ENCODE data around the gene FOXA2.
A peak's percentile ranks its signal among the peaks of the same experiment; 100 is the strongest.
"Not testable (repeated sequence)": the region's sequence is repeated elsewhere in the genome, so short reads cannot be mapped to it uniquely, and the experiment has no call there.

Gene FOXA2

GRCh38 chr20:22615425-22615824 is 31.1 kb upstream of the FOXA2 start:
- no peak overlapping the region for H3K27ac ChIP-seq (ENCODE audit: low read depth, low read length)
- H3K9me3 ChIP-seq (ENCODE audit: control insufficient read depth in 1 of 2, low read length in 2 of 2), result no peaks in the 10 kb centered on the region
- H3K4me3 ChIP-seq (ENCODE audit: low read depth in 1 of 2, low read length in 2 of 2), result no peak overlapping the region
- peaks cover 0 to 3% of the 10 kb centered on the region in 2 donors for H3K27me3 ChIP-seq (ENCODE audit: control insufficient read depth in 1 of 2, insufficient read depth in 2 of 2, low read length in 2 of 2)
- no peak overlapping the region for H3K9ac ChIP-seq (ENCODE audit: low read depth in 1 of 2, low read length in 2 of 2)
- H3K36me3 ChIP-seq (ENCODE audit: control insufficient read depth in 1 of 2, insufficient read depth in 2 of 2, low read length in 2 of 2), result no peaks in the 10 kb centered on the region
- H3K4me1 ChIP-seq (ENCODE audit: control insufficient read depth in 1 of 2, insufficient read depth in 2 of 2, low read length in 2 of 2), result no peaks in the 10 kb centered on the region

- H3K4me3 ChIP-seq (ENCODE audit: low read depth in 1 of 2, low read length in 2 of 2), result no peak overlapping the region
- H3K9me3 ChIP-seq (ENCODE audit: control insufficient read depth in 1 of 2, low read length in 2 of 2), result no peaks in the 10 kb centered on the region
- H3K27ac ChIP-seq (ENCODE audit: low read depth, low read length), result no peak overlapping the region
- peaks cover 3% of the 10 kb centered on the region in 2 donors for H3K27me3 ChIP-seq (ENCODE audit: control insufficient read depth in 1 of 2, insufficient read depth in 2 of 2, low read length in 2 of 2)
- no peaks in the 10 kb centered on the region for H3K36me3 ChIP-seq (ENCODE audit: control insufficient read depth in 1 of 2, insufficient read depth in 2 of 2, low read length in 2 of 2)
- H3K4me1 ChIP-seq (ENCODE audit: control insufficient read depth in 1 of 2, insufficient read depth in 2 of 2, low read length in 2 of 2), result no peaks in the 10 kb centered on the region
- no peak overlapping the region for H3K9ac ChIP-seq (ENCODE audit: low read depth in 1 of 2, low read length in 2 of 2)
Observed at GRCh38 chr20:22611636-22612035, 27.3 kb upstream of the FOXA2 start.

GRCh38 chr20:22607695-22608094 is 23.3 kb upstream of the FOXA2 start:
- Histone ChIP-seq H3K9me3 (ENCODE audit: control insufficient read depth in 1 of 2, low read length in 2 of 2) (no peaks in the 10 kb centered on the region), H3K36me3 (ENCODE audit: control insufficient read depth in 1 of 2, insufficient read depth in 2 of 2, low read length in 2 of 2) (no peaks in the 10 kb centered on the region), H3K27ac (ENCODE audit: low read depth, low read length) (no peak overlapping the region), H3K4me1 (ENCODE audit: control insufficient read depth in 1 of 2, insufficient read depth in 2 of 2, low read length in 2 of 2) (no peaks in the 10 kb centered on the region), H3K27me3 (ENCODE audit: control insufficient read depth in 1 of 2, insufficient read depth in 2 of 2, low read length in 2 of 2) (peaks cover 0 to 3% of the 10 kb centered on the region in 2 donors), H3K9ac (ENCODE audit: low read depth in 1 of 2, low read length in 2 of 2) (no peak overlapping the region), H3K4me3 (ENCODE audit: low read depth in 1 of 2, low read length in 2 of 2) (no peak overlapping the region)

- Histone ChIP-seq H3K4me3 (ENCODE audit: low read depth in 1 of 2, low read length in 2 of 2) (no peak overlapping the region), H3K9me3 (ENCODE audit: control insufficient read depth in 1 of 2, low read length in 2 of 2) (no peaks in the 10 kb centered on the region), H3K27ac (ENCODE audit: low read depth, low read length) (no peak overlapping the region), H3K9ac (ENCODE audit: low read depth in 1 of 2, low read length in 2 of 2) (no peak overlapping the region), H3K36me3 (ENCODE audit: control insufficient read depth in 1 of 2, insufficient read depth in 2 of 2, low read length in 2 of 2) (no peaks in the 10 kb centered on the region), H3K4me1 (ENCODE audit: control insufficient read depth in 1 of 2, insufficient read depth in 2 of 2, low read length in 2 of 2) (no peaks in the 10 kb centered on the region), H3K27me3 (ENCODE audit: control insufficient read depth in 1 of 2, insufficient read depth in 2 of 2, low read length in 2 of 2) (peaks cover 0 to 3% of the 10 kb centered on the region in 2 donors)
Observed at GRCh38 chr20:22604815-22605214, 20.4 kb upstream of the FOXA2 start.

- peaks cover 0 to 2% of the 10 kb centered on the region in 2 donors for H3K27me3 ChIP-seq (ENCODE audit: control insufficient read depth in 1 of 2, insufficient read depth in 2 of 2, low read length in 2 of 2)
- no peak overlapping the region for H3K9ac ChIP-seq (ENCODE audit: low read depth in 1 of 2, low read length in 2 of 2)
- H3K9me3 ChIP-seq (ENCODE audit: control insufficient read depth in 1 of 2, low read length in 2 of 2), result no peaks in the 10 kb centered on the region
- no peak overlapping the region for H3K27ac ChIP-seq (ENCODE audit: low read depth, low read length)
- H3K4me1 ChIP-seq (ENCODE audit: control insufficient read depth in 1 of 2, insufficient read depth in 2 of 2, low read length in 2 of 2), result no peaks in the 10 kb centered on the region
- H3K4me3 ChIP-seq (ENCODE audit: low read depth in 1 of 2, low read length in 2 of 2), result no peak overlapping the region
- H3K36me3 ChIP-seq (ENCODE audit: control insufficient read depth in 1 of 2, insufficient read depth in 2 of 2, low read length in 2 of 2), result no peaks in the 10 kb centered on the region
Observed at GRCh38 chr20:22601361-22602141, 17.2 kb upstream of the FOXA2 start.

- not testable (repeated sequence) for H3K27me3 ChIP-seq (ENCODE audit: control insufficient read depth in 1 of 2, insufficient read depth in 2 of 2, low read length in 2 of 2); H3K27ac ChIP-seq (ENCODE audit: low read depth, low read length); H3K36me3 ChIP-seq (ENCODE audit: control insufficient read depth in 1 of 2, insufficient read depth in 2 of 2, low read length in 2 of 2); H3K4me1 ChIP-seq (ENCODE audit: control insufficient read depth in 1 of 2, insufficient read depth in 2 of 2, low read length in 2 of 2); H3K9ac ChIP-seq (ENCODE audit: low read depth in 1 of 2, low read length in 2 of 2); H3K4me3 ChIP-seq (ENCODE audit: low read depth in 1 of 2, low read length in 2 of 2); H3K9me3 ChIP-seq (ENCODE audit: control insufficient read depth in 1 of 2, low read length in 2 of 2)
Observed at GRCh38 chr20:22599258-22599657, 14.9 kb upstream of the FOXA2 start.

GRCh38 chr20:22597303-22597702 is 12.9 kb upstream of the FOXA2 start:
- H3K27me3 ChIP-seq (ENCODE audit: control insufficient read depth in 1 of 2, insufficient read depth in 2 of 2, low read length in 2 of 2), result peaks cover 2 to 8% of the 10 kb centered on the region in 2 donors
- no peaks in the 10 kb centered on the region for H3K4me1 ChIP-seq (ENCODE audit: control insufficient read depth in 1 of 2, insufficient read depth in 2 of 2, low read length in 2 of 2)
- H3K9ac ChIP-seq (ENCODE audit: low read depth in 1 of 2, low read length in 2 of 2), result no peak overlapping the region
- H3K4me3 ChIP-seq (ENCODE audit: low read depth in 1 of 2, low read length in 2 of 2), result no peak overlapping the region
- H3K36me3 ChIP-seq (ENCODE audit: control insufficient read depth in 1 of 2, insufficient read depth in 2 of 2, low read length in 2 of 2), result no peaks in the 10 kb centered on the region
- H3K9me3 ChIP-seq (ENCODE audit: control insufficient read depth in 1 of 2, low read length in 2 of 2), result no peaks in the 10 kb centered on the region
- no peak overlapping the region for H3K27ac ChIP-seq (ENCODE audit: low read depth, low read length)

- no peak overlapping the region for H3K4me3 ChIP-seq (ENCODE audit: low read depth in 1 of 2, low read length in 2 of 2)
- no peaks in the 10 kb centered on the region for H3K9me3 ChIP-seq (ENCODE audit: control insufficient read depth in 1 of 2, low read length in 2 of 2)
- no peak overlapping the region for H3K27ac ChIP-seq (ENCODE audit: low read depth, low read length)
- no peaks in the 10 kb centered on the region for H3K4me1 ChIP-seq (ENCODE audit: control insufficient read depth in 1 of 2, insufficient read depth in 2 of 2, low read length in 2 of 2)
- no peak overlapping the region for H3K9ac ChIP-seq (ENCODE audit: low read depth in 1 of 2, low read length in 2 of 2)
- peaks cover 31 to 52% of the 10 kb centered on the region in 2 donors for H3K27me3 ChIP-seq (ENCODE audit: control insufficient read depth in 1 of 2, insufficient read depth in 2 of 2, low read length in 2 of 2)
- no peaks in the 10 kb centered on the region for H3K36me3 ChIP-seq (ENCODE audit: control insufficient read depth in 1 of 2, insufficient read depth in 2 of 2, low read length in 2 of 2)
Observed at GRCh38 chr20:22590662-22591061, 6.3 kb upstream of the FOXA2 start.

GRCh38 chr20:22586645-22587310 is 2.4 kb upstream of the FOXA2 start:
- Histone ChIP-seq H3K27me3 (ENCODE audit: control insufficient read depth in 1 of 2, insufficient read depth in 2 of 2, low read length in 2 of 2) (peaks cover 45 to 63% of the 10 kb centered on the region in 2 donors), H3K4me1 (ENCODE audit: control insufficient read depth in 1 of 2, insufficient read depth in 2 of 2, low read length in 2 of 2) (peaks cover 0 to 7% of the 10 kb centered on the region in 2 donors), H3K4me3 (ENCODE audit: low read depth in 1 of 2, low read length in 2 of 2) (peak overlapping the region; percentile 17 to 43), H3K9me3 (ENCODE audit: control insufficient read depth in 1 of 2, low read length in 2 of 2) (no peaks in the 10 kb centered on the region), H3K27ac (ENCODE audit: low read depth, low read length) (no peak overlapping the region), H3K9ac (ENCODE audit: low read depth in 1 of 2, low read length in 2 of 2) (no peak overlapping the region), H3K36me3 (ENCODE audit: control insufficient read depth in 1 of 2, insufficient read depth in 2 of 2, low read length in 2 of 2) (no peaks in the 10 kb centered on the region)

GRCh38 chr20:22585786-22586493 is 1.6 kb upstream of the FOXA2 start:
- Histone ChIP-seq H3K9ac (ENCODE audit: low read depth in 1 of 2, low read length in 2 of 2) (no peak overlapping the region), H3K4me1 (ENCODE audit: control insufficient read depth in 1 of 2, insufficient read depth in 2 of 2, low read length in 2 of 2) (peaks cover 0 to 7% of the 10 kb centered on the region in 2 donors), H3K9me3 (ENCODE audit: control insufficient read depth in 1 of 2, low read length in 2 of 2) (no peaks in the 10 kb centered on the region), H3K36me3 (ENCODE audit: control insufficient read depth in 1 of 2, insufficient read depth in 2 of 2, low read length in 2 of 2) (no peaks in the 10 kb centered on the region), H3K27me3 (ENCODE audit: control insufficient read depth in 1 of 2, insufficient read depth in 2 of 2, low read length in 2 of 2) (peaks cover 47 to 57% of the 10 kb centered on the region in 2 donors), H3K27ac (ENCODE audit: low read depth, low read length) (no peak overlapping the region), H3K4me3 (ENCODE audit: low read depth in 1 of 2, low read length in 2 of 2) (no peak overlapping the region)
